MCF 10A (cell line): ENCODE measurements around the gene CASP4. TPM values are rescaled to one million over a fixed set of nuclear protein-coding genes. Genes with fewer than 3 reads are reported as not detected.

Experiments
- BruUV-seq: library from RNA; stranded (reverse); fragments of 400-500 nt; replicated peaks from 2 replicates; lab custom pipeline; 2021; lab: Mats Ljungman, UMichigan
- CTCF ChIA-PET: fragments of 300-600 bp; sonication (Branson Sonifier 250); formaldehyde crosslinking; extraction: SDS; loops from one replicate; lab custom pipeline; 2021; ENCODE audit warnings: antibody characterized with exemption, inconsistent platforms; lab: Yijun Ruan, JAX
- POLR2A ChIA-PET: fragments of 300-600, 350-650 bp; sonication (Branson Sonifier 250); formaldehyde crosslinking; extraction: SDS; loops from one replicate; lab custom pipeline; 2020; ENCODE audit warnings: antibody characterized with exemption, inconsistent platforms; lab: Yijun Ruan, JAX
- DNase-seq: peaks from one replicate; pipeline ENCODE4 v3.0.0-alpha.2; 2018; ENCODE audit not compliant: unreplicated experiment
- H3K27ac Mint-ChIP-seq: one replicate; pipeline ENCODE4 v1.8.0; 2022; ENCODE audit warnings: mild to moderate bottlenecking, low read depth, mixed read lengths; ENCODE audit not compliant: unreplicated experiment
- H3K27me3 Mint-ChIP-seq: one replicate; pipeline ENCODE4 v1.8.0; 2022; ENCODE audit warnings: mixed read lengths; ENCODE audit not compliant: insufficient read depth, unreplicated experiment
- H3K36me3 Mint-ChIP-seq: one replicate; pipeline ENCODE4 v1.8.0; 2022; ENCODE audit warnings: mild to moderate bottlenecking, moderate library complexity, mixed read lengths; ENCODE audit not compliant: insufficient read depth, unreplicated experiment
- H3K4me1 Mint-ChIP-seq: one replicate; pipeline ENCODE4 v1.8.0; 2022; ENCODE audit warnings: mixed read lengths; ENCODE audit not compliant: insufficient read depth, unreplicated experiment
- H3K4me3 Mint-ChIP-seq: one replicate; pipeline ENCODE4 v1.8.0; 2022; ENCODE audit warnings: mild to moderate bottlenecking, moderate library complexity, mixed read lengths; ENCODE audit not compliant: unreplicated experiment
- H3K9me3 Mint-ChIP-seq: one replicate; pipeline ENCODE4 v1.8.0; 2022; ENCODE audit warnings: mixed read lengths; ENCODE audit not compliant: unreplicated experiment
- CTCF ChIP-seq: fragments of 200-600 bp; IDR thresholded peaks from one replicate; pipeline ENCODE4 v1.8.0; 2022; ENCODE audit warnings: antibody characterized with exemption, mild to moderate bottlenecking; ENCODE audit not compliant: unreplicated experiment
- intact Hi-C: fragments of 100-400 bp; cut with micrococcal nuclease; formaldehyde crosslinking; loops from 2 replicates; pipeline ENCODE4 v1.14.1; 2022
- total RNA-seq: library from RNA; stranded (reverse); gene quantifications from 2 replicates; pipeline ENCODE4 v1.2.3, GENCODE V29; 2022

Gene CASP4
- total RNA-seq, 1 experiment from 2014 or later: 93.6 TPM

GRCh38 chr11:104912102-104912501 is 56.3 kb downstream of the CASP4 start:
- CTCF ChIA-PET: no interaction called here
- Mint-ChIP-seq H3K27me3 (no peaks in the 10 kb centered on the region), H3K4me3 (no peak overlapping the region), H3K27ac (no peak overlapping the region), H3K9me3 (no peaks in the 10 kb centered on the region), H3K4me1 (peaks cover 5% of the 10 kb centered on the region), H3K36me3 (no peaks in the 10 kb centered on the region)
- no peak for TF ChIP-seq CTCF
- DNase-seq: no peak
- no TSS peak for BruUV-seq
- POLR2A ChIA-PET: no interaction called here
- intact Hi-C loops: no loop called here

- H3K27me3 Mint-ChIP-seq: no peaks in the 10 kb centered on the region
- intact Hi-C loops: no loop called here
- no peak overlapping the region for H3K4me3 Mint-ChIP-seq
- no TSS peak for BruUV-seq
- POLR2A ChIA-PET: interaction anchor here (0.6 to 1.0 kb wide), 3 partner anchors 10 to 163 kb away, joined by 3 to 4 read pairs (median 4); no protein-coding TSS in a partner anchor
- no peaks in the 10 kb centered on the region for H3K4me1 Mint-ChIP-seq
- CTCF ChIA-PET: interaction anchor here (0.9 kb wide), 1 partner anchor 954 kb away, joined by 4 read pairs; no protein-coding TSS in a partner anchor
- H3K36me3 Mint-ChIP-seq: no peaks in the 10 kb centered on the region
- no peak for TF ChIP-seq CTCF
- no peak overlapping the region for H3K27ac Mint-ChIP-seq
- DNase-seq: no peak
- H3K9me3 Mint-ChIP-seq: no peaks in the 10 kb centered on the region
These were observed 60.2 kb downstream of the CASP4 start for GRCh38 chr11:104908186-104908531.

GRCh38 chr11:104907521-104908185 is 60.7 kb downstream of the CASP4 start:
- H3K9me3 Mint-ChIP-seq: no peaks in the 10 kb centered on the region
- no peaks in the 10 kb centered on the region for H3K4me1 Mint-ChIP-seq
- DNase-seq: no peak
- ChIA-PET POLR2A (interaction anchor here (0.6 to 1.0 kb wide), 3 partner anchors 10 to 209 kb away, joined by 3 to 4 read pairs (median 3); no protein-coding TSS in a partner anchor), CTCF (interaction anchor here (0.7 kb wide), 1 partner anchor 40 kb away, joined by 3 read pairs; no protein-coding TSS in a partner anchor)
- intact Hi-C loops: no loop called here
- no peaks in the 10 kb centered on the region for H3K36me3 Mint-ChIP-seq
- H3K27me3 Mint-ChIP-seq: no peaks in the 10 kb centered on the region
- BruUV-seq: no TSS peak
- no peak overlapping the region for H3K27ac Mint-ChIP-seq
- H3K4me3 Mint-ChIP-seq: no peak overlapping the region
- no peak for TF ChIP-seq CTCF

- DNase-seq: peak; percentile 13
- Mint-ChIP-seq H3K4me3 (no peak overlapping the region), H3K9me3 (no peaks in the 10 kb centered on the region), H3K27ac (no peak overlapping the region), H3K4me1 (no peaks in the 10 kb centered on the region), H3K36me3 (no peaks in the 10 kb centered on the region), H3K27me3 (no peaks in the 10 kb centered on the region)
- BruUV-seq: no TSS peak
- intact Hi-C loops: no loop called here
- ChIA-PET POLR2A (no interaction called here), CTCF (no interaction called here)
- TF ChIP-seq CTCF: no peak
These were observed 63.1 kb downstream of the CASP4 start for GRCh38 chr11:104905271-104905670.
